ENCODE measurements around the gene RASGRF1.

DNA sequence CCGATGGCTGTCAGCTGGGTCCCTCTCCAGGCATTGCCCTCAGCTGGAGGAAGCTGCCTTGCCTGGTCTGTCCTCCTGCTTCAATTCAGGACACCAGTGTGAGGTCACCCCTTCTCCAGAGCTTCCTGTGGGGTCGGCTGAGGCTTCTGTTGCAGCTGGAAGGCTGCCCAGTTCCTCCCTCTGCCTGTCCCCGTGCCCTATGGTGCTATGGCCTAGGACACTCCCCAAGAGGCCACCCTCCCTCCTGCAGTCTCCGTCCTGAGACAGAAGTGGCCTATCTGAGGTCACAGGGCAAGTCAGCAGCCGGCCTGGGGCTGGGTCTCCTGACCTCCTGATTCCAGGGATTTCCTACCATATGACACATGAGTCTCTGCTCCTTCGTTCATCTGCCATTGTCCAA lies 57.9 kb downstream of the RASGRF1 start:
- no peak for TF ChIP-seq SUZ12 (IDR thresholded peaks at IDR 0.05; ENCODE audit: extremely low read depth, insufficient read depth, insufficient read length)
- no peak for TF ChIP-seq ZNF274 (IDR thresholded peaks at IDR 0.05; ENCODE audit: low read depth, low read length)
- no peak for TF ChIP-seq YY1 (IDR thresholded peaks at IDR 0.05; ENCODE audit: insufficient read depth, insufficient read length)

Measured in NT2/D1 (cell line).